EH (cell line): ENCODE measurements around the gene DIP2B.
"Not testable (repeated sequence)": the region's sequence is repeated elsewhere in the genome, so short reads cannot be mapped to it uniquely, and the experiment has no call there.

Experiments
- DNase-seq: peaks from one replicate; pipeline ENCODE4 v3.0.0-alpha.2; 2015; ENCODE audit warnings: low read depth

DIP2B gene

GRCh38 chr12:50765095-50765911 is 260.5 kb downstream of the DIP2B start:
- DNase-seq: peak; percentile 63

GRCh38 chr12:50768391-50768790 is 263.6 kb downstream of the DIP2B start:
- no peak for DNase-seq

GRCh38 chr12:50768813-50769212 is 264.0 kb downstream of the DIP2B start:
- DNase-seq: not testable (repeated sequence)

GRCh38 chr12:50771409-50771808 is 266.6 kb downstream of the DIP2B start:
- no peak for DNase-seq

GRCh38 chr12:50772470-50772869 is 267.7 kb downstream of the DIP2B start:
- no peak for DNase-seq

GRCh38 chr12:50772877-50773276 is 268.1 kb downstream of the DIP2B start:
- DNase-seq: no peak

GRCh38 chr12:50775251-50775650 is 270.5 kb downstream of the DIP2B start:
- no peak for DNase-seq

- no peak for DNase-seq
Observed at GRCh38 chr12:50776749-50777728, 272.3 kb downstream of the DIP2B start.

GRCh38 chr12:50778663-50779590 is 274.1 kb downstream of the DIP2B start:
- DNase-seq: no peak

GRCh38 chr12:50780013-50780412 is 275.2 kb downstream of the DIP2B start:
- no peak for DNase-seq

GRCh38 chr12:50784501-50784900 is 279.7 kb downstream of the DIP2B start:
- DNase-seq: no peak

GRCh38 chr12:50785406-50786001 is 280.7 kb downstream of the DIP2B start:
- DNase-seq: peak; percentile 24

- peak; percentile 94 for DNase-seq
Observed at GRCh38 chr12:50786498-50787231, 281.9 kb downstream of the DIP2B start.

- DNase-seq: no peak
Observed at GRCh38 chr12:50787618-50788017, 282.8 kb downstream of the DIP2B start.

GRCh38 chr12:50788561-50788960 is 283.8 kb downstream of the DIP2B start:
- peak; percentile 97 for DNase-seq

- DNase-seq: peak; percentile 18
Observed at GRCh38 chr12:50790081-50790480, 285.3 kb downstream of the DIP2B start.
